NCI-H446 treated with DMSO at 0.1 percent for 48 hours (cell line): ENCODE data around the gene GRPEL1.
A peak's percentile ranks its signal among the peaks of the same experiment; 100 is the strongest.
"Not testable (repeated sequence)": the region's sequence is repeated elsewhere in the genome, so short reads cannot be mapped to it uniquely, and the experiment has no call there.

Experiments used
- DNase-seq: peaks from one replicate; lab custom pipeline; 2025; lab: John Stamatoyannopoulos, UW

GRPEL1 gene

GRCh38 chr4:7067452-7068278 is at the start of gene GRPEL1:
Gene GRPEL1 (minus strand): TSS chr4:7068064. CDS start chr4:7068032, 32 bp downstream.
- peak; percentile 95 for DNase-seq

- no peak for DNase-seq
Measured at GRCh38 chr4:7116705-7117104, 48.8 kb upstream of the GRPEL1 start.

DNA sequence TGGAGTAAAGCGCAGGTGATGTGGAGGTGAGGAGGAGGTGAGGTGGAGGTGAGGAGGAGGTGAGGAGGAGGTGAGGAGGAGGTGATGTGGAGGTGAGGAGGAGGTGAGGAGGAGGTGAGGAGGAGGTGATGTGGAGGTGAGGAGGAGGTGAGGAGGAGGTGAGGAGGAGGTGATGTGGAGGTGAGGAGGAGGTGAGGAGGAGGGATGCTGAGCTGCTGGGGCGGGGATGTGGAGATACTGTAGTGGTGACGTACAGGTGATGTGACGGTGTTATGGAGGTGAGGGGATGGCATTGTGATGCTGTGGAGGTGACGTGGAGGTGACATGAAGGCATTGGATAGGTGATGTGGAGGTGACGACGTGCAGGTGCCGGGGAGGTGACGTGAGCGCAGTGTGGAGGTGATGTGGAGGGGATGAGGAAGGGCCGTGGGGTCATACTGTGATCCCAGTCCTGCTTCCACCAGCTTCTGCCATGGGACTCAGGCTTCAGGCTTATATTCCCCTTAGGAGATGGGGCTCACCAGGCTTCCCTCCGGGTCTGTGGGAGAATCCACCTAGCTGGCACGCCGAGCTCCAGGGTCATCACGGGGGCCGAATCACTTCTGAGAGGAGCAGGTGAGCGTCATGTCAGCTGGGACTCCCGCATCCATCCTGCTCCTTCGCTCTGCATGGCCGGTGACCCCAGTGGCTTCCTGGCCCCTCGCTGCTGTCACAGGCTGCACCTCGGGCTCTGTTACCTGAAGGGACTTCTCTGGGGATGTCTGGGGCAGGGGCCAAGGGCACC is 47.9 kb upstream of the GRPEL1 start:
- DNase-seq, result no peak

GRCh38 chr4:7112656-7113055 is 44.8 kb upstream of the GRPEL1 start:
- no peak for DNase-seq

- no peak for DNase-seq
Measured at GRCh38 chr4:7111441-7111840, 43.6 kb upstream of the GRPEL1 start.

DNA sequence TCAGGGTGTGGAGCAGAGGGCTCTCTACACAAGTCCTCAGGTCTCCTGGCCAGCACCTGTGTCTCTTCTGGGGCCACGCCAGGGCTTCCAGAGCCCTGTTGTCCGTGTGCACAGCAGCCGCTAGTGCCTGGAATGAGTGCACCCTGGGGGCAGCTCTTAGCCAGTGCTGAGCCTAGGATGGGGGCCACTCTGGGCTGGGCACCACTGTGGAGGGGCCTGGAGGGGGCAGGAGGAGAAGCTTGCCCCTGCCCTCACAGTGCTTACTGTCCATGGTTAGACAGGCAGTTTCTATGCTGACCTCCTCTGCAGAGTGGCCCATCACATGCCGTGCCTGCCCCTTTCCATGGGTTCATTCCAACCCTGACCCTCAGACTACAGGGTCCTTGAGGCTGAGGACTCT is 42.7 kb upstream of the GRPEL1 start:
- no peak for DNase-seq

DNA sequence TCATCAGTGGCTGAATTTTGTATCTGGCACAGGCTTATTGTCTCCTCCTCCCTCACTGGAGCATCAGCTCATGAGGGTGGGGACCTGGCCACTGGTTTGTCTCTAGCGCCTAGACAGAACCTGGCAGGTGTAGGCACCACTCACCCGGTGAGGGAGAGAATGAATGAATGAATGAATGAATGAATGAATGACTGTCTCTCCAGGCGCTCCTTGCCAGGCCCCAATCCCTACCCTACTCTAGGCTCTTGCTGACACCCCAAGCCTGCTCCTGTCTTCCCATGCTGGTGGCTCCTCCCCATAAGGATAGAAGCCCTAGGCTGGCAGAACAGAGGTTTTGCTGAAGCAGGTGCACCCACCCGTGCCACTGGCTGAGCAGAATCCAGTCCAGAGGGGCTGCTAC is 41.3 kb upstream of the GRPEL1 start:
- no peak for DNase-seq

GRCh38 chr4:7108660-7109059 is 40.8 kb upstream of the GRPEL1 start:
- DNase-seq, result no peak

- no peak for DNase-seq
Measured at GRCh38 chr4:7108046-7108625, 40.3 kb upstream of the GRPEL1 start.

- DNase-seq, result no peak
Measured at GRCh38 chr4:7107166-7107905, 39.5 kb upstream of the GRPEL1 start.

GRCh38 chr4:7105276-7105675 is 37.4 kb upstream of the GRPEL1 start:
- DNase-seq, result no peak

- no peak for DNase-seq
Measured at GRCh38 chr4:7104366-7105031, 36.6 kb upstream of the GRPEL1 start.

GRCh38 chr4:7103607-7104365 is 35.9 kb upstream of the GRPEL1 start:
- no peak for DNase-seq

- peak; percentile 47 for DNase-seq
Measured at GRCh38 chr4:7103031-7103606, 35.3 kb upstream of the GRPEL1 start.

- not testable (repeated sequence) for DNase-seq
Measured at GRCh38 chr4:7102516-7102909, 34.6 kb upstream of the GRPEL1 start.

DNA sequence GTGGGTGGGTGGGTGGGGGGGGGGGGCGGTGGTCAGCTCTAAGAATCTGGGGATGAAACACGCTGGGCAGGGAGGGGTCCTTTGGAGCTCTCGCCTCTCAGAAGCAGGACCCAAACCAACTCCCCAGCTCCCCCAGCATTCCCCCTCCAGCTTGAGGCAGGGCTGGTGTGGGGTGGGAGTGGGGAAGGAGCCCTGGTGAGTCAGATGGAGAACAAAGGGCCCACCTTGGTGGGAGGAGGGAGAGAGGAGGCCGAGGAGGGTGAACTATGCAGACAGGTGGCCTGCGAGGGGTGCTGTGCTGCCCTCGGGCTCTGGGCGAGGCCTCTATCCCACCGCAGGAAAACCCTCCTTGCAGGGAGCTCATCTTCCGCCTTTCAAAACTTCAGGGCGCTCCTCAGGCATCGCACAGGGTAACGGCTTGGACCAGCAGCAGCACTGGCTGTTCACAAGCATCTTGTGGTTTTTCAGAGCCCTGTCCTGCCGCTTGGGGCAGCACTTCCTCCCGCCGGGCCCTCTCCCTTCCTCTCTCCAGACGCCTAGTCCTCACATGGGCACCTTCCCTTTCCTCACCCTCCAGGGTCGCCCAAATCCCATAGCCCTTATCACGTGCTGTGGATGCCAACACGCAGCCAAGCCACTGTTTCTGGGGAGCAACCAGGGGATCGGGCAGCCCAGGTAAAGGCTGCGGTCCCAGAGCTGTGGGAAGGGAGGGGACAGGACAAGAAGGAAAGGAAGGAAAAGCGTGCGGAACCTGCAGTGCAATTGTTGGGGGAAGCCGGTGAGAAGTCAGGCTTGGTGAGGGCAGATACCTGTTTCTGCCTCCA is 34.0 kb upstream of the GRPEL1 start:
- DNase-seq, result no peak

DNA sequence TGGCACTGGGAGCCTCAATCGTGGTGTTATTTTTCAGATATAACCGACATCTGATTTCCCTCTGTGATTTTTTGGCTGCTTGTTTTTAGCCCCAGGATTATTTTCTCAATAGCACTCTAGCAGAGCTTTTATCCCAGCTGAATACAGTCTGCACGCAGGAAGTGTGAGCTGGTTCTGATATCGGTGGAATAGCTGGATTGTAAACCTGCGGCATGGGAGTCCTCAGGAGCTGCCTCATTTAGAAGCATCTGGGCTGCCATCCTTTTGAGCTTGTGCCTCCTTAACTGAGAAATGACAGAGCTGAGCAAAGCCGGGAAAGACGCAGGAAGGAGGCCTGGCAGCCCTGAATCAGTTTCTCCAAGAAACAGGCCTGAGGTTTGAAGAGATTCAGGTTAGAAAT is 28.4 kb upstream of the GRPEL1 start:
- DNase-seq, result no peak

- no peak for DNase-seq
Measured at GRCh38 chr4:7095611-7096155, 27.8 kb upstream of the GRPEL1 start.

GRCh38 chr4:7094916-7095315 is 27.1 kb upstream of the GRPEL1 start:
- no peak for DNase-seq
